GM10248 (cell line): Measurements from ENCODE around the gene MTOR.
"Not testable (repeated sequence)": the region's sequence is repeated elsewhere in the genome, so short reads cannot be mapped to it uniquely, and the experiment has no call there.

Experiments used
- CTCF ChIA-PET: fragments of 300-600 bp; sonication (Branson Sonifier 250); formaldehyde crosslinking; extraction: SDS; loops from one replicate; lab custom pipeline; 2021; ENCODE audit warnings: antibody characterized with exemption; lab: Yijun Ruan, JAX
- POLR2A ChIA-PET: fragments of 350-650 bp; sonication (Branson Sonifier 250); formaldehyde crosslinking; extraction: SDS; loops from one replicate; lab custom pipeline; 2020; ENCODE audit warnings: antibody characterized with exemption; lab: Yijun Ruan, JAX
- DNase-seq: peaks from one replicate; pipeline ENCODE4 v3.0.0; 2012; ENCODE audit errors: extremely low spot score
- TF ChIP-seq, protein P1 (sequence below): IDR thresholded peaks from 2 replicates; pipeline ENCODE4 v1.5.1; 2012; ENCODE audit warnings: mild to moderate bottlenecking, low read depth; ENCODE audit errors: extremely low read depth, missing control alignments, control extremely low read depth

MTOR gene

DNA sequence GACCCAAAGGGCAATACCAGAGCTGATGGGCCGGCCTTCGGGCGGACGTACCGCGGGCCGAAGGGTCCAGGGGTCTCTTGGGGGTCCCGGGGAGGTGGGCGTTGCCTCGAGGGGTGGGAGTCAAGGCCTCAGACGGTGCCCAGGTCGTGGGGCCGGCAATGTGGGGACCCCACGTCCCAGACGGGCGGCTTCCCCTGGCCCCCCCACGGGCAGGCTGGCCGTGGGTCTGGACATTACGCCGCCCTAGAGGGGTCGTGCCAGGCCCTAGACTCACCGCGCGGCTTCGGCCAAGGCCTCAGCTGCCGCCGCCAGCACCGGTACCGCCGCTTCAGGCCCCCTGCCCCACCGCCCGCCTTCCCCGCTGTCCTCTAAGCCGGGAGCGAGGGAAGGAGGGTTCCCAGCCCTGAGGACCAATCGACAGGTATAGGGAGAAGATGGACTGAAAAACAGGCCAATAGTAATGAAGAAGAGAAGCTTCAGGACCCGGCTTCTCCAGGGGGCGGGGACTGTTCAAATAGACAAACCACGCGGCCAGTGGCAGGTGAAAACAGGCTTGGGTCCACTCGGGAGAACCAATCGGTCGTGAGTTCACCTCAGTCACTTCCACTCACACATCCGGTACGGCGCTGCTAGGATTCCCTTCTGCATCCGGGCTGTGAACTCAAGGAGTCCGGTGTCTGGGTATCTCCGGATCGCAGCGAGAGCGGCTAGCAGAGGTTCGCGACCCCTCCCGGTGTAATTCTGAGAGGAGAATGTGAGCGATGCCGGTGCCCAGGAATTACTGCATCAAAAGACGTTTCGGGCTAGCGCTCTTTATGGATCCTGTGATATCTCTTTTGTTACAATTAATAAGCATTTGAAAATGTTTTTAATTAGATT is at the start of gene MTOR:
MTOR (minus strand) TSS at position 381 of the 879 bp plus-strand sequence. CDS start 3,142 bp downstream, outside the sequence.
- ChIA-PET CTCF (interaction anchor here (1.0 to 3.0 kb wide), 8 partner anchors 10 to 381 kb away, joined by 3 to 20 read pairs (median 4); partner anchors contain the start of gene UBIAD1), POLR2A (interaction anchor here (1.0 to 1.1 kb wide), 2 partner anchors 10 to 14 kb away, joined by 3 to 4 read pairs; partner anchors contain the start of gene UBIAD1)
- DNase-seq, result peak; percentile 98
- TF ChIP-seq, protein P1, sequence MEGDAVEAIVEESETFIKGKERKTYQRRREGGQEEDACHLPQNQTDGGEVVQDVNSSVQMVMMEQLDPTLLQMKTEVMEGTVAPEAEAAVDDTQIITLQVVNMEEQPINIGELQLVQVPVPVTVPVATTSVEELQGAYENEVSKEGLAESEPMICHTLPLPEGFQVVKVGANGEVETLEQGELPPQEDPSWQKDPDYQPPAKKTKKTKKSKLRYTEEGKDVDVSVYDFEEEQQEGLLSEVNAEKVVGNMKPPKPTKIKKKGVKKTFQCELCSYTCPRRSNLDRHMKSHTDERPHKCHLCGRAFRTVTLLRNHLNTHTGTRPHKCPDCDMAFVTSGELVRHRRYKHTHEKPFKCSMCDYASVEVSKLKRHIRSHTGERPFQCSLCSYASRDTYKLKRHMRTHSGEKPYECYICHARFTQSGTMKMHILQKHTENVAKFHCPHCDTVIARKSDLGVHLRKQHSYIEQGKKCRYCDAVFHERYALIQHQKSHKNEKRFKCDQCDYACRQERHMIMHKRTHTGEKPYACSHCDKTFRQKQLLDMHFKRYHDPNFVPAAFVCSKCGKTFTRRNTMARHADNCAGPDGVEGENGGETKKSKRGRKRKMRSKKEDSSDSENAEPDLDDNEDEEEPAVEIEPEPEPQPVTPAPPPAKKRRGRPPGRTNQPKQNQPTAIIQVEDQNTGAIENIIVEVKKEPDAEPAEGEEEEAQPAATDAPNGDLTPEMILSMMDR, result no peak

- ChIA-PET POLR2A (no interaction called here), CTCF (interaction anchor here (1.3 kb wide), 1 partner anchor 11 kb away, joined by 4 read pairs; no protein-coding TSS in a partner anchor)
- no peak for DNase-seq
- TF ChIP-seq, protein P1, result no peak
Measured at GRCh38 chr1:11309385-11309784, 47.0 kb upstream of the MTOR start.

- DNase-seq, result no peak
- TF ChIP-seq, protein P1, result no peak
- ChIA-PET CTCF (interaction anchor here (1.3 kb wide), 1 partner anchor 12 kb away, joined by 4 read pairs; no protein-coding TSS in a partner anchor), POLR2A (no interaction called here)
Measured at GRCh38 chr1:11308699-11309224, 46.4 kb upstream of the MTOR start.

DNA sequence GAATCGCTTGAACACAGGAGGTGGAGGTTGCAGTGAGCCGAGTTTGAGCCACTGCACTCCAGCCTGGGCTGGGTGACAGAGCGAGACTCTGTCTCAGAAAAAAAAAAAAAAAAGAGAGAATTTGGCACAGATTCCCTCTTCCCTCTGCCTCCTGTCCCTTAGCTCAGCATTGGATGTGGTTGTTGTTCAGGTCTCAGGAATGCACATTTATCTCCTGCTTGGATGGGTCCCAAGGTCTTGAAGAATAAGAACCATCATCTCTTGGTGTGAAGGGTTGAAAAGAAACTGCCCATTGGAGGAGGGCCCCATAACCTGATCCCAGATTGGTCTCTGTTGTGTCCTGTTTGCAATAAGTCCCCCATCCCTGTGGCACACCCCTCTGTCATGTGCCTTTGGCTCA is 45.5 kb upstream of the MTOR start:
- CTCF ChIA-PET, result no interaction called here
- POLR2A ChIA-PET, result no interaction called here
- TF ChIP-seq, protein P1, result no peak
- no peak for DNase-seq

DNA sequence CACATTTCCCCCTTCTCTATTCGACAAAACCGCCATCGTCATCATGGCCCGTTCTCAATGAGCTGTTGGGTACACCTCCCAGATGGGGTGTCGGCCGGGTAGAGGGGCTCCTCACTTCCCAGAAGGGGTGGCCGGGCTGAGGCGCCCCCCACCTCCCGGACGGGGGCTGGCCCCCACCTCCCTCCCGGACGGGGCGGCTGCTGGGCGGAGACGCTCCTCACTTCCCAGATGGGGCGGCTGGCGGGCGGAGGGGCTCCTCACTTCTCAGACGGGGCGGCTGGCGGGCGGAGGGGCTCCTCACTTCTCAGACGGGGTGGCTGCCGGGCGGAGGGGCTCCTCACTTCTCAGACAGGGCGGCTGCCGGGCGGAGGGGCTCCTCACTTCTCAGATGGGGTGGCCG is 43.2 kb upstream of the MTOR start:
- DNase-seq, POLR2A ChIA-PET, CTCF ChIA-PET: not testable (repeated sequence)

DNA sequence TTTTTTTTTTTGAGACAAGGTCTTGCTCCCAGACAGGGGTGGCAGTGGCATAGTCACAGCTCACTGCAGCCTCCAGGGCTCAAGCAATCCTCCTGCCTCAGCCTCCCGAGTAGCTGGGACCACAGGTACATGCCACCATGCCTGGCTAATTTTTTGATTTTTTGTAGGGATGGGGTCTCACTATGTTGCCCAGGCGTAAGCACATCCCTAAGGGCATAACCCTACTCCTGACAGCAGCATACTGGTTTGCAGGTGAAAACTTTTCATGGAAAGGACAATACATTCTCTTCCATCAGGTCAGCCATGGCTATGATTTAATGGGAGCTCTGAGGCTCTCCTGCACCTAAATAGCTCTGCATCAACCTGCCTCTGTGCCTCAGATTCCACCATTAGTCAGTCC is 40.0 kb upstream of the MTOR start:
- POLR2A ChIA-PET, result no interaction called here
- TF ChIP-seq, protein P1, result no peak
- DNase-seq, result no peak
- CTCF ChIA-PET, result interaction anchor here (1.2 to 1.4 kb wide), 2 partner anchors 18 to 343 kb away, joined by 3 to 4 read pairs; no protein-coding TSS in a partner anchor
